ENCODE results near the gene PHLDA2. TPM values are rescaled to one million over a fixed set of nuclear protein-coding genes. Genes with fewer than 3 reads are reported as not detected.

The PHLDA2 gene
- total RNA-seq, 4 donors from 2014 or later: 0.93 to 3.7 (median 2.3) TPM; not detected in 1

- Histone ChIP-seq H3K27ac (no peak overlapping the region), H3K4me3 (replicated peaks in 1 of 3) (no peak overlapping the region), H3K9me3 (no peaks in the 10 kb centered on the region), H3K36me3 (no peaks in the 10 kb centered on the region), H3K27me3 (no peaks in the 10 kb centered on the region), H3K4me1 (peaks cover 15 to 35% of the 10 kb centered on the region in 2 donors)
- 75 to 80% methylated on average over 9 of the region's 9 CpGs for WGBS, 2 donors
- intact Hi-C loops (cut with DNase I): loop anchor here (10.0 kb wide), 1 partner anchor 591 kb away; the partner anchor contains the start of genes C11orf21 and TSPAN32
- TF ChIP-seq POLR2A (IDR thresholded peaks at IDR 0.05) (no peak), CTCF (IDR thresholded peaks at IDR 0.05) (no peak)
- no peak for DNase-seq
Measured at GRCh38 chr11:2896047-2896446, 33.2 kb downstream of the PHLDA2 start.

GRCh38 chr11:2893935-2894334 lies 35.3 kb downstream of the PHLDA2 start:
- intact Hi-C loops (cut with DNase I): loop anchor here (5.0 to 10.0 kb wide), 2 partner anchors 467 to 589 kb away; partner anchors contain the start of genes C11orf21 and TSPAN32
- peaks cover 15 to 26% of the 10 kb centered on the region in 2 donors for H3K4me1 ChIP-seq
- no peaks in the 10 kb centered on the region for H3K36me3 ChIP-seq
- 88 to 89% methylated on average over 4 of the region's 4 CpGs for WGBS, 2 donors
- H3K4me3 ChIP-seq (replicated peaks in 1 of 3): no peak overlapping the region
- H3K27me3 ChIP-seq: no peaks in the 10 kb centered on the region
- DNase-seq: no peak
- no peak overlapping the region for H3K27ac ChIP-seq
- TF ChIP-seq POLR2A (IDR thresholded peaks at IDR 0.05) (no peak), CTCF (IDR thresholded peaks at IDR 0.05) (no peak)
- H3K9me3 ChIP-seq: no peaks in the 10 kb centered on the region

- WGBS, 2 donors: 53 to 57% methylated on average over 4 of the region's 4 CpGs
- Histone ChIP-seq H3K9me3 (no peaks in the 10 kb centered on the region), H3K4me1 (peaks cover 15 to 21% of the 10 kb centered on the region in 2 donors), H3K4me3 (replicated peaks in 1 of 3) (no peak overlapping the region), H3K36me3 (no peaks in the 10 kb centered on the region), H3K27me3 (no peaks in the 10 kb centered on the region), H3K27ac (peak overlapping the region in 2 of 3 donors; percentile 71 to 76)
- intact Hi-C loops (cut with DNase I): loop anchor here (5.0 to 10.0 kb wide), 2 partner anchors 466 to 588 kb away; partner anchors contain the start of genes C11orf21 and TSPAN32
- DNase-seq: no peak
- TF ChIP-seq POLR2A (IDR thresholded peaks at IDR 0.05): no peak
- peak in 1 of 6 experiments; percentile 4 for TF ChIP-seq CTCF (IDR thresholded peaks at IDR 0.05)
Measured at GRCh38 chr11:2892967-2893528, 36.2 kb downstream of the PHLDA2 start.

- Histone ChIP-seq H3K9me3 (no peaks in the 10 kb centered on the region), H3K27ac (peak overlapping the region in 2 of 3 donors; percentile 71 to 76), H3K27me3 (no peaks in the 10 kb centered on the region), H3K4me3 (replicated peaks in 1 of 3) (peak overlapping the region in 1 of 3 donors; percentile 40), H3K4me1 (peaks cover 15 to 24% of the 10 kb centered on the region in 2 donors), H3K36me3 (no peaks in the 10 kb centered on the region)
- peak; percentile 55 to 64 for DNase-seq
- intact Hi-C loops (cut with DNase I): loop anchor here (5.0 to 10.0 kb wide), 2 partner anchors 465 to 588 kb away; partner anchors contain the start of genes C11orf21 and TSPAN32
- WGBS, 2 donors: 3 to 4% methylated on average over 23 to 26 of the region's 34 CpGs
- TF ChIP-seq CTCF (IDR thresholded peaks at IDR 0.05) (peak; percentile 84 to 95 (median 90)), POLR2A (IDR thresholded peaks at IDR 0.05) (peak in 1 of 2 donors; percentile 13)
Measured at GRCh38 chr11:2892215-2892966, 36.8 kb downstream of the PHLDA2 start.
